ENCODE data around the gene TEAD1.

Gene TEAD1

GRCh38 chr11:12793065-12793464 lies 118.8 kb downstream of the TEAD1 start:
- no peak for DNase-seq

DNA sequence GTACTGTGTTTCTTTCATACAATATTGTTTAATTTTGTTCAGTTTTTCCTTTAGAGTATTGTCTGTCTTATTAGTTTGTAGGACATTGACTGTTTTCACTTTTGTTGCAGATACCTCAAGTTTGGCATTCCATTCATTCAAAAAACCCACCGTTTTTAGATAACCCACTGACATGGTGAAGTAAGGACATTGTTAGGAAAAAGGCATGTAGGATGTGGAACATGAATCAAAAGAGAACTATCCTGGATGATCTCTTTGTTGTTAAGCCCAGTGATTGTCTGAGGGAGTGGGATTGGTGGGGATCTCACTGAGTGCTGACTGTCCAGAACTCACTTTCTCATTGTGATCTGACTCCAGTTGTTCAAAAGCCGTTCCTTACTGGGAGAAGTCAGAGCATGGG lies 119.3 kb downstream of the TEAD1 start:
- no peak for DNase-seq

DNA sequence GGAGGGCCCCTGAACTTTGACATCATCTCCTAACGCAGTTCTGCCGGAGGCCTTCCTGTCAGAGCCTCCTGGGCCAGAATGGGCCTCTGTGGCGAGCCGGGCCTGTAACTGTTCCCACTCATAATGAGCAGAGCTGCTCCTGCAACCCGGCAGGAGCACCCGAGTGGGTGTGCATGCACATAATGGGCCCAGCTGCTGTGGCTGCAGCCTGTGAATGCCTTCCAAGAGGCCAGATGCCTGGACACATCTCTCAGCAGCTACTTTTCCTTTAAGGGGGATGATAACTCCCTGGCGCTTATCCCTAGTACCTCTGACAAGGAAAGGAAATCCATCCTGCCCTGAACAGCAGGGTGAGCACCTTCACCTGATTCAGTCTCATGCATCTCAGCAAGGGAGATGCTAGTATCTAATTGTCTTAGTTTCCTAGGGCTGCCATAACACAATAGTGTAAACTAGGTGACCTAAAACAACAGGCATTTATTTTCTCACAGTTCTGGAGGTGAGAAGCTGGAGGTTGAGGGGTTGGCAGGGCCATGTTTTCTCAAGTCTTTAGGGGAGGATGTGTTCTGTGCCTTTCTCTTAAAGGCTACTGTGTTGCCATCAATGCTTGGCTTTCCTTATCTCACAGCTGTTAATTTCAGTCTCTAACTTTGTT lies 120.5 kb downstream of the TEAD1 start:
- no peak for DNase-seq

GRCh38 chr11:12797996-12798395 lies 123.8 kb downstream of the TEAD1 start:
- no peak for DNase-seq

DNA sequence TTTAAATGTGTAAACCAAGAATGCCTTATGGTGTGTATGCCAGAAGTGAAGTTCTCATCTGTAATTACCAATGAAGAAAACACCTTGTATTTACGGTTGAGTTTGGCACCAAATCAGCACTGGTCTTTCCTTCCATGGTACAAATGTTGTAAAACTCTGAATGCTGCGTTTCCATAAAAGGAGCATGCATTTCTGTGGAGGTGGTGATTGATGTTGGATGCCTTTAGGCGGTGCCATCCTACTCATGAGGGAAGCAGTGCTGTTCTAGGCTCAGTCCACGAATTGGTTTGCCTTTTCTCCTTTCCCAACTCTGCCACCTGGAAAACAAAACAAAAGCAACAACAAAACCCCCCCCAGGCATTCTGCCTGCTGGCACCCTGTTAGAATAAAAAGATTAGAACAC lies 124.4 kb downstream of the TEAD1 start:
- no peak for DNase-seq

DNA sequence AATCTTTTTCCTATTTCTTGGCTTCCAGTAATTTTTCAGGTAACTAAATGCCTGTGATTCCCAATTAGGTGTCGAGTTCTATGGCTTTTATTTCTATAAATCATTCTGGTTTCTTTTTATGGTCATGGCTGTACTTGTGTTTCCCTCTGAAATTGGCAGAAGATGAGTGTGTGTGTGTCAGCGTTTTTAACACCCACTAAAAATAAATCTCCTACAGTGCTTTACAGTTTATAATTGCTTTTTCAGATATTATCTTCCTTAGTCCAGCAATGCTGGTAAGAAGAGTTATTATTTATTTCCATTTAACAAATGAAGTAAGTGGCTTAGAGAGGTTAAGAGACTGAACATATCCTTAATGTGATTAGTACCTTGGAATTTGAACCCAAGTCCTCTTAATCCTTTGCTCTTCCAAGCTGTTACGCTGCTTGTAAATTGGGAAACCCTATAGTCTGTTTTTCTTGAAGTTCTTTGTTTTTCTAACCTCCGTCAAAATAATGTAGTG lies 125.2 kb downstream of the TEAD1 start:
- no peak for DNase-seq

DNA sequence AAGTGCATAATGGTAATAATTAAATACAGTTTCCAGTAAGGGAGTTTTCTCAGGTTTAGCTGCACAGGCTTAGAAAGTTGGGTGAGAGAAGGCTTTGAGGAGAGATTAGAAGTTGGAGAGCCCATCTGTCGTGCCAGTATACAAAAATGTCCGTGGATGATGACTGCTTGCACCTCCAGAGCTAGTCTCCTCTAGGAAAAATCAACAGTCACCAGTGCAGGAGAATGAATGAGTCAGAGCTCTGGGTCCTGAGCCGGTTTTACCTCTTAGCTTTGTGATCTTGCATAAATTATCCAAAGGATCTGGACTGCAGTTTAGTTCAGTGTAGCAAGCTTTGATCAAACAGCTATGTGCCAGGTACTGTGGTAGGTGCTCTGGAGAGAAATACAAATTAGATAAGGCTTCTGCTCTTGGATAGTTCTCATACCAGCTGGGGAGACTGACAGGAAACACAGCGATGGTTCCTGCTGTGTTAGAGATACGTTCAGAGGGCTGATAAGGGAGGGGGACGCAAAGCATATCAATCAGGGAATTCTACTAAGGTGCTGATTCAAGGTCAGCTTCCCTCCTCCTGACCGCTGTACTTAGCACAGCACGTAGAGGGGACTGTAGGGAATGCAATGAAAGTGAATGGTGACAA lies 125.9 kb downstream of the TEAD1 start:
- no peak for DNase-seq

DNA sequence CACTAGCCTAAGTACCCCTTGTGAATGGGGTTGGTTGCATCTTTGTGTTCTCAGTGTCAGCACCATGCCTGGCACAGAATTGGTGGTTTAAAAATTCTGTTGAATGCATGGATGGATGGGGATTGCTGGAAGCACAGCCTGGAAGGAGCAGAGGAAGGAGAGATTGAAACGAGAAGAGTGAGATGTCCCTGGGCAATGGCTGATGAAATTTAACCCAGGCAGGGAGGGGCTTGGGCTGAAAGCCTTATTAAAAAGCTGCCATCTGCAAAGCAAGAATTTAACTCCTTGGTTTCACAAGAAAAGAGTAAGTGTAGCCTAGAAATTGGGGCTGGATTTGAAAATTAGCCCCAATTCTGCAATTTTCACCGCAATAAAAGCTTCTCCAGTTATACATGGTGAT lies 126.7 kb downstream of the TEAD1 start:
- DNase-seq, result no peak

GRCh38 chr11:12801976-12802375 lies 127.8 kb downstream of the TEAD1 start:
- DNase-seq, result no peak

DNA sequence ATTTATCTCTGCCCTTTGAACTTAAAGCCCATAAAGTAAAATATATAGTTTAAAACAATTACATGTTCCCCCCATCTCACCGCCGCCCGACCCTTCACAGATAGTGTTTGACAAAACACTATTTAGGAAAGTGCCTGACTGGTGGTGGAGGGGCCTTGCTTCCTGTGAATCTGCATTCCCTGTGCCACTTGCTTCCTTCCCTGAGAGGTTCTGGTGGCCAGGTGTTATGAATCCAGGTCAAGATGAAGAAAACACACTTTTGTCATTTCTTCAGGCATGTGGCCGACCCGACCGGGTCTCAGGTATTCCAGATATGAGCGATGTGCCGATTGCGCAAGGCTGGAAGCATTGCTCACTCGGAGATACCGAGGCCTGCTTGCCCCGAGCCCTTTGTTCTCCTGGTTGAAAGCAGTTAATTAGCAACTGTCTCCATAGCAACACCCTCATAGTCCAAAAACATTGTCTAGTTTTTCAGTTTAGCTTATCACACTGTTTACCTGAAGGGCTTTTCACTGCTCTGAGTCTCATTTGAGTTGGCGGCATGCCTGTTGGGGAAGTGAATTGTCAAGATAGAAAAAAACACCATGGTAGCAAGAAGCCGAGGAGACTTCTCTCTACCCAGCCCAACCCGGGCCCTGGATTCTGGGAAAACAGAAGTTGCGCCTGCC lies 128.3 kb downstream of the TEAD1 start:
- DNase-seq, result peak; percentile 89

GRCh38 chr11:12803086-12803826 lies 129.0 kb downstream of the TEAD1 start:
- DNase-seq, result no peak

- no peak for DNase-seq
These were observed 131.9 kb downstream of the TEAD1 start for GRCh38 chr11:12806113-12806512.

- no peak for DNase-seq
These were observed 133.4 kb downstream of the TEAD1 start for GRCh38 chr11:12807621-12808020.

DNA sequence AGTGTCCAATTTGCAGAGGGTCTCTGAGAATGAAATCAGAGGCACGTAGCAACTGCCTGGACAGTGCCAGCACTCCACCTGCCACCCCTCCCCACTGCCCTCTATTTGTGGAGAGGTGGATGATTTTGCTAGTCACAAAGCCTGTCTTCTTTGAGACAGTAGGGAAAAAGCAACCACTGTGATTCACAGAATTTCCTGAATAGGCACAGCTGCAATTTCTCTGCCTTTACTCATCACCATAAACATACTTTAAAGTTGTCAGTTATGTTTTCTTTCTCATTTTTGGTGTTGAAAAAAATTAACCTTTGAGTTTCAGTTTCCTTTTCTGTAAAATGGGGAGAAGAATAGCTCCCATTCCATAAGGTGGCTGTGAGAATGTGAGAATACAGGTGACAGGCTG lies 134.3 kb downstream of the TEAD1 start:
- no peak for DNase-seq

GRCh38 chr11:12809364-12809763 lies 135.1 kb downstream of the TEAD1 start:
- no peak for DNase-seq

- DNase-seq, result no peak
These were observed 135.8 kb downstream of the TEAD1 start for GRCh38 chr11:12809864-12810567.

GRCh38 chr11:12810568-12810894 lies 136.3 kb downstream of the TEAD1 start:
- no peak for DNase-seq

- DNase-seq, result no peak
These were observed 137.6 kb downstream of the TEAD1 start for GRCh38 chr11:12811861-12812260.

DNA sequence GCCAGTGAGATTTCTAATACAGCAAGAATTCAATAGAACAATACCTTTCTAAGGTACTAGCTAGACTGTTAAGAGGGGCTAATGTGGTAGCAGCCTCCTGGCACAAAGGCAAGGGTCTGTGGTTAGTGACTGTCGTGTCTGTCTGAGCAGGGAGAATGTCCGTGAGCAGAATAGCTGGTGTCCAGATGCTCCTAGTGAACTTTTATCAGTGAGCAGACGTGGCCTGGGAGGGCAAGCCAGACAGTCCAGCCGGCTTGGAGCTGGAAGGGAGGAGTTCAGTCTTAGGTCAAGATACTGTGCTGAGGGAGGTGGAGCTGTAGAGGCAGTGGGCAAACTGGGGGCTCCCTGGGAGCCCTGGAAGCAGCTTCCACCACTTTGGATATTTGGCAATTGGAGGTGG lies 138.6 kb downstream of the TEAD1 start:
- DNase-seq, result no peak

- no peak for DNase-seq
These were observed 139.4 kb downstream of the TEAD1 start for GRCh38 chr11:12813371-12814225.

DNA sequence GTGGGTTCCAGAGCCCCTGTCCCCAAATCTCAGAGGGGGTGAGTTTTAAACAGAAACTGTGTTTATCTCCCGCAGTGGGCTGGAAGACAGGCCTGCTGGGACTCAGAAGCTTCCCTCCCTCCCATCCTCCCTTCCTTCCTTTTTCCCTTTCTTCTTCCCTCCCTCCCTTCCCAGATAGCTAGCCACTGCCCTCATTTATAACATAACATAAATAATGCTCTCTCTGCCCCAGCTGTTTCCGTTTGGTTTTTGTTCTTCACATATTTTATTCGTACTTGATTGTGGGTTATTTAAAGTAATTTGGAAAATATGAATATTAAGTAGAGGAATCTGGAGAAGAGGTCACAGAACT lies 140.9 kb downstream of the TEAD1 start:
- no peak for DNase-seq

- DNase-seq, result no peak
These were observed 141.8 kb downstream of the TEAD1 start for GRCh38 chr11:12815931-12816494.
